C4-2B (cell line): ENCODE measurements around the gene NRP2.

Experiments used
- H3K27ac ChIP-seq: fragments of 450-650 bp; 2 replicates; pipeline ENCODE4 v1.5.1; 2017
- ZFX ChIP-seq: fragments of 450-650 bp; IDR thresholded peaks from 2 replicates; pipeline ENCODE4 v1.6.1; 2017
- TF ChIP-seq, protein P1 (sequence below): fragments of 450-650 bp; conservative IDR thresholded peaks from 2 replicates; pipeline ENCODE4 v1.5.1; 2017; ENCODE audit warnings: mild to moderate bottlenecking

NRP2 gene

DNA sequence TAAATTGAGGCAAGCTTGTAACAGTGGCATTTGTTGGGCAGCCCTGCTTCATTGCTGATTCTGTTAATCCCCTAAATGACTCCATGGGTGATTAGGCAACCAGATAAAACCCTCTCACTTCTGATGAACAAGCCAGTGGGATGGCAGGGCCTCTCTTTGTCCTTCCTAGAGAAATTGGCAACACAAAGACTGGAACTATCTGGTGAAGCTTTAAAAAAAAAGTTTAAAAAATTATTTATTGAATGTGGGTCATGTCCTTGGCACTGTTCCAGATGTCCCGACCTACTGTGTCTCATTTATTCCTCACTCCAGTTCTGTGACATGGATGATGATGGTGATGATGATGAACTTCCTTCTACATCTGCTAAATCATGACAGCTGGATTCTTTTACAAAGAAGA lies 30.8 kb downstream of the NRP2 start:
- H3K27ac ChIP-seq, result no peak overlapping the region
- TF ChIP-seq, protein P1, sequence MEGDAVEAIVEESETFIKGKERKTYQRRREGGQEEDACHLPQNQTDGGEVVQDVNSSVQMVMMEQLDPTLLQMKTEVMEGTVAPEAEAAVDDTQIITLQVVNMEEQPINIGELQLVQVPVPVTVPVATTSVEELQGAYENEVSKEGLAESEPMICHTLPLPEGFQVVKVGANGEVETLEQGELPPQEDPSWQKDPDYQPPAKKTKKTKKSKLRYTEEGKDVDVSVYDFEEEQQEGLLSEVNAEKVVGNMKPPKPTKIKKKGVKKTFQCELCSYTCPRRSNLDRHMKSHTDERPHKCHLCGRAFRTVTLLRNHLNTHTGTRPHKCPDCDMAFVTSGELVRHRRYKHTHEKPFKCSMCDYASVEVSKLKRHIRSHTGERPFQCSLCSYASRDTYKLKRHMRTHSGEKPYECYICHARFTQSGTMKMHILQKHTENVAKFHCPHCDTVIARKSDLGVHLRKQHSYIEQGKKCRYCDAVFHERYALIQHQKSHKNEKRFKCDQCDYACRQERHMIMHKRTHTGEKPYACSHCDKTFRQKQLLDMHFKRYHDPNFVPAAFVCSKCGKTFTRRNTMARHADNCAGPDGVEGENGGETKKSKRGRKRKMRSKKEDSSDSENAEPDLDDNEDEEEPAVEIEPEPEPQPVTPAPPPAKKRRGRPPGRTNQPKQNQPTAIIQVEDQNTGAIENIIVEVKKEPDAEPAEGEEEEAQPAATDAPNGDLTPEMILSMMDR, result no peak
- TF ChIP-seq ZFX, result no peak

DNA sequence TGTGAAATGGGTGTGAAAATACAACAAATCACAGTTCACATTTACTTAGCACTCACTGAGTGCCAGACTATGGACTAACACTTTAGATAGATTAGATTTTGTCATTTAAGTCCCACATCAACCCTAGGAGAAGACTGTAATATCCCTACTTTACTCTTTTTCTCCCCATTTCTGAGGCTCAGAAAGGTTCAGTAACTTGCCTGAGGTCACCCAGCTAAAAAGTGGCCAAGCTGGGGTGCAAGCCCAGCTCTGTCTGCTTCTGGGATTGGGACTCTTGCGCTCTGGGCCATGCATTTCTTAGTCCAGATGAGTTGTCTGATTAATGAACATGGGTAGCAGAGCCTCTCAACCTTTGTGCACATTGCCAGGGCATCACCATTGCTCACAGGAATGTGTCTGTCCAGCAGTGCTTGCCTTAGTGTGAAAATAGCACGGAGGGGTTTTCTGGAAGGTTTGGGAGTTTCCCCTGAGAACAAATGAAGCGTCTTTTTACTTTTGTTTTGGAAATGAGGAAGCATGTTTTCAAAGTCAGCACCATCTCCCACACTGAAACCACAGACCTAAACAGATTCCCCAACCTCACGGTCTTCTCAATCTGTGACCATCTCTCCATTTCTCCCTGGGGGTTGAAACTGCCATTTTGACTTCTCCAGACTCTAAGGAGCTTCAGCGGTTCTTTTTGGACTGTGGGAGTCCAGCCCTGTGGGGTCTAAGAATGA lies 31.9 kb downstream of the NRP2 start:
- H3K27ac ChIP-seq, result no peak overlapping the region
- TF ChIP-seq ZFX, result no peak
- TF ChIP-seq, protein P1, result no peak

DNA sequence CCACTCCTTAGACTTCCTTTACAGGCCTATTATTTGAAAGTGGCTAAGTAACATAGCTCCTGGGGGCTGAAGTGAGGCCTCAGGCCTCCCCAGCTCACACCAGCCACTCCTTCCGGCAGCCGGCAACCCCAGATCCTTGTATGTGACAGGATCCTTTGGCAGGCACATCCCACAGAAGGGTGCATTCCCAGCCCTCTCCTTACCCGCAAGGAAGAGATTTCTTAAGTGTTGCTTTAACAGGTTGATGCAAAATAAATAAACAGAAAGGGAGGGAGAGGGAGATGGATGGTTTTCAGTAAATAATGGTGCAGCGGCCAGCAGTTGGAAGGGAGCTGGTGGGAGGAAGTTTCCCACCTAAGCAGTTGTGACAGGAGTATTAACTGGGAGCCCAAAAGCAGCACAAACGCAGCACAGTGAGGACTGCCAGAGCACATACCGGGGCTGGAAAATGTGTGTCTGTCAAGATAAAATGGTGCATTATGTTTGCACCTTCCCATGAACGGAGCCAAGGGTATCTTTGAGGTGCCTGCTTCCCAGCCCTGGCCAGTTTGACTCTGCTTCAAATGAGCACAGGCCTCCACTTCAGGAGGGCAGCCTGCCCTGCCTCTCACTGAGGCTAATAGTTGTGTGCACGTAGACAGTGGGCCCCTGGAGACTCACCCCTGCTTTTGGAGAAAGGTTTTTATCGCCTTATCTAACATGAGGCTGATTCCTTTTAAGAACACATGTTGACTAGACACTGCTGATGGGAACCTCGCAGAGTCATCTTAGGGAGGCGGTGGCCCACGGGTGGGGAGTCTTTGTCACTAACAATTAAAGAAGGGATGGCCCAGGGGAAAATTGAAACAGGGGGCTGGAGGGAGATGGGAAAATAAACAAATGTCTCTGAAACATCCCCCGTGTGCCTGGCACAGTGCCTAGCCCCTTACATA lies 32.8 kb downstream of the NRP2 start:
- TF ChIP-seq, protein P1, result no peak
- TF ChIP-seq ZFX, result no peak
- H3K27ac ChIP-seq, result no peak overlapping the region

DNA sequence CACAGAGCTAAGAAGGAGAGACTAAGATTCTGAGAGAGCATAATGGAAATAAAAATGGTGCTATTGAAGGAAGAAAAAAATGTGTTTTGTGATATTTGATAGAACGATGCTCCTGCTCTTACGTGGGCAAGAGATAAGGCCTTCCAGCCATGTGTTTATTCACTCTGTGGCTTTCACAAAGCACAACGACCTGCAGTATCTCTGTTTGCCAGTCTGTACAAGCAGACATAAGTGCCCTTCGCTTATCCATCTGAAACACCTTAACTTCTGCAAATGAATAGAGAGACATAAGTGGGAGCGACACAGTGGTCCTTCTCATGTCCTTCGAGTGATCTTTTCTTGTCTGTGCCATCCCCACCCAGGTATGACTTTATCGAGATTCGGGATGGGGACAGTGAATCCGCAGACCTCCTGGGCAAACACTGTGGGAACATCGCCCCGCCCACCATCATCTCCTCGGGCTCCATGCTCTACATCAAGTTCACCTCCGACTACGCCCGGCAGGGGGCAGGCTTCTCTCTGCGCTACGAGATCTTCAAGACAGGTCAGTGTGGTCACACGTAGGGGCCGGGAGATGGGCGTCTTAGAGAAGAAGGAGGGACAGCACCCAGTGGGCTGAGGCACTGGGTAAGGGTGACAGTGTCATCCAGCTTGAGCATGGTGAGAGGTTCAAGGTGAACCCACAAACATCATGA lies 33.7 kb downstream of the NRP2 start:
- TF ChIP-seq, protein P1, result peak; percentile 79
- no peak for TF ChIP-seq ZFX
- no peak overlapping the region for H3K27ac ChIP-seq

DNA sequence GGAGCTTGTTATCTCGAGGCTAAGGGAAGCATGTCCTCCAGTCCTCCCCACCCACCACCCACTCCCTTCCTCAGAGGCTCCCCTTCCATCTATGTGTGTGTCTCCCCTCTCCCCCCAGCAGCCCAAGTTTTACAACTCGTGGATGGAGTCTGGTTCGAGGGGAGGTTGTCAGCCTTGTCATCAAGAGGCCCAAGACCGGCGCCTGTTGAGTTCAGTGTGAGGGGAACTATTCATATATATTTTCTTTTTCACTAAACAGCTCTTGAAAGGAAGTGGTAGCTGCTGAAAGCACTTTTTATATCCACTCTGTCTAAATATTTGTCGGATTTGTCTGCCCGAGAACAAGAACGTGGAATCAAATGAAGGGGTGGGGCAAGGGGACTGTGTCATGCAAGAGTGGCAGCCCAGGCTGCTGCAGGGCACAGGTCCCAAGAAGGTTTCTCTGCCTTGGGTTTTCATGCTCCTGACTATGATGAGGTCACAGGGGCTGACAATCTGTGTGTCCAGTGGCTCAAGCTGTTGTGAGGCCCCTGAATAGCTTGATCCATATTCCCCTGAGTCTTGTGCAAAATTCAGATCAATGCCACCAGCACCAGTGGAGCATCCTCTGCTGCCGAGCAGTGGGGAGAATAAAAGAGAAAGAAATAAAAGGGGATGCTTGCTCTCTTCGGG lies 35.0 kb downstream of the NRP2 start:
- TF ChIP-seq, protein P1, result no peak
- no peak for TF ChIP-seq ZFX
- no peak overlapping the region for H3K27ac ChIP-seq

DNA sequence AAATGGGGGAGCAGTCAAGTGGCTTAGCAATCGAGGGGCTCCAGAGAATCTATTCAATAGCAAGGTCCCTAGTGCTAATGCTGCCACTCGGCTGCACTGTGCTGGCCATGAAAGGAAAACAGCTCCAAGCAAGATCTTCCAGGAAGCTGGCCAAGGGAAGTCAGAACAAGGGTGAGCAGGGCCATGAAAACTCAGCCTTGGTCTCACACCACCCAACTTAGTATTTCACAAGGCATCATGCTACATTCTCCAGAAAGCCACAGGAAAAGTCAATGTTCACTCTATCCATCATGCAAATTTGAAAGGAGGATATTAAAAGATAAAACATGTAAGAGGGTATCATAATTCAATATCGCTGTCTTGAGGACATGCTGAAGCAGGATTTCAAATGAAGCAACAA lies 35.7 kb downstream of the NRP2 start:
- no peak for TF ChIP-seq ZFX
- TF ChIP-seq, protein P1, result no peak
- H3K27ac ChIP-seq, result no peak overlapping the region
